Measurements from ENCODE around the gene GPX3. TPM values are rescaled to one million over a fixed set of nuclear protein-coding genes. Genes with fewer than 3 reads are reported as not detected.

Gene GPX3
- total RNA-seq, 4 donors from 2014 or later, result 252 to 758 (median 352) TPM

GRCh38 chr5:151060742-151061141 lies 40.4 kb downstream of the GPX3 start:
- H3K27me3 ChIP-seq, result no peaks in the 10 kb centered on the region
- DNase-seq, result no peak
- no peak overlapping the region for H3K4me3 ChIP-seq
- peak overlapping the region; percentile 17 to 58 (median 40) for H3K27ac ChIP-seq
- H3K9me3 ChIP-seq, result no peaks in the 10 kb centered on the region
- intact Hi-C loops (cut with DNase I; ENCODE audit: low total_unique reads), result no loop called here
- TF ChIP-seq EP300 (IDR thresholded peaks at IDR 0.05; ENCODE audit: low read depth), result no peak
- no peak for TF ChIP-seq POLR2AphosphoS5 (IDR thresholded peaks at IDR 0.05)
- TF ChIP-seq, protein P1, sequence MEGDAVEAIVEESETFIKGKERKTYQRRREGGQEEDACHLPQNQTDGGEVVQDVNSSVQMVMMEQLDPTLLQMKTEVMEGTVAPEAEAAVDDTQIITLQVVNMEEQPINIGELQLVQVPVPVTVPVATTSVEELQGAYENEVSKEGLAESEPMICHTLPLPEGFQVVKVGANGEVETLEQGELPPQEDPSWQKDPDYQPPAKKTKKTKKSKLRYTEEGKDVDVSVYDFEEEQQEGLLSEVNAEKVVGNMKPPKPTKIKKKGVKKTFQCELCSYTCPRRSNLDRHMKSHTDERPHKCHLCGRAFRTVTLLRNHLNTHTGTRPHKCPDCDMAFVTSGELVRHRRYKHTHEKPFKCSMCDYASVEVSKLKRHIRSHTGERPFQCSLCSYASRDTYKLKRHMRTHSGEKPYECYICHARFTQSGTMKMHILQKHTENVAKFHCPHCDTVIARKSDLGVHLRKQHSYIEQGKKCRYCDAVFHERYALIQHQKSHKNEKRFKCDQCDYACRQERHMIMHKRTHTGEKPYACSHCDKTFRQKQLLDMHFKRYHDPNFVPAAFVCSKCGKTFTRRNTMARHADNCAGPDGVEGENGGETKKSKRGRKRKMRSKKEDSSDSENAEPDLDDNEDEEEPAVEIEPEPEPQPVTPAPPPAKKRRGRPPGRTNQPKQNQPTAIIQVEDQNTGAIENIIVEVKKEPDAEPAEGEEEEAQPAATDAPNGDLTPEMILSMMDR (IDR thresholded peaks at IDR 0.05), result no peak
- no peak for TF ChIP-seq POLR2A (IDR thresholded peaks at IDR 0.05)
- H3K4me1 ChIP-seq, result peaks cover 26 to 47% (median 33%) of the 10 kb centered on the region in 4 donors
- in situ Hi-C loops (cut with MboI; ENCODE audit: low pct_ligation_motif_present in 1 of 4, low pct_unique_long_range_greater_than_20kb in 1 of 4, low sequenced_read_pairs in 3 of 4), result no loop called here
- H3K36me3 ChIP-seq, result peaks cover 0 to 14% (median 7%) of the 10 kb centered on the region in 4 donors
- 80 to 100% methylated on average over 1 to 6 of the region's 6 CpGs for WGBS, 2 donors (ENCODE audit: low coverage in 1 of 2)

DNA sequence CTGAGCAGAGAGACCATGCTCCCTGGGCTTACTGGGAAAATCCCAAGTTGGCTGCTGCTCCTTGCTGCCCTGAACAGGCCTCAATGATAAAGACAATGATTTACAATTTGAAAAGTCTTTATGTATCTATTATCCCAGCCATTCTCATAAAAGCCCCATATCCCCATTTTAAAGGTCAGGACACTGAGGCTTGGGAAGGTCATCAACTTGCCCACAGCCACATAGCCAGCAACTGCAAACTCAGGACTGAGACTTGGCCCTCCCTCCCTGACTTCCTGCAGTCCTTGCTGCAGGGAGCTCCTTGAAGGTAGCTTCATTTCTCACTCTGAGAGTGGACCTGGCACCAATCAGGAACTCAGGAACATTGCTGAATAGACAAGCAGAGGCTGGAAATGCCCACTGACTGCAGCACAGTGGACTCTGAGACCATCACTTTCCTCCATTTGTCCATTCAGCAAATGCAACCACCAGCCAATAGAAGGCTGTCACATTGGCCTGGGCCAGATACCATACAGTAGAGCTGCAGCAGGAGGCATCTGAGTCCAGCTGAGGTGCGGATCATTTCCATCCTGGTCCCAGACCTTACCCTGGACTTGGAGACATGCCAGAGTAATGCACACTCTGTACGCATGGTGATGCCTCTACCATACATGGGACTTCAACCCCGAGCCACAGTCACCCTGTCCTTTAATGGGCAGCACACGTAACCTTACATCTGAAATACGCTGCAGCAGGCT lies 42.2 kb downstream of the GPX3 start:
- 83% methylated on average over 4 of the region's 5 CpGs; no CpG with 5 or more reads in 1 of the 2 donors for WGBS, 2 donors (ENCODE audit: low coverage in 1 of 2)
- Histone ChIP-seq H3K4me3 (no peak overlapping the region), H3K27ac (peak overlapping the region; percentile 68 to 72 (median 70)), H3K9me3 (no peaks in the 10 kb centered on the region), H3K36me3 (peaks cover 0 to 14% (median 4%) of the 10 kb centered on the region in 4 donors), H3K27me3 (no peaks in the 10 kb centered on the region), H3K4me1 (peaks cover 26 to 61% (median 36%) of the 10 kb centered on the region in 4 donors)
- no peak for DNase-seq
- TF ChIP-seq, protein P1 (IDR thresholded peaks at IDR 0.05), result no peak
- TF ChIP-seq POLR2A (IDR thresholded peaks at IDR 0.05) (no peak), POLR2AphosphoS5 (IDR thresholded peaks at IDR 0.05) (no peak), EP300 (IDR thresholded peaks at IDR 0.05; ENCODE audit: low read depth) (no peak)
- intact Hi-C loops (cut with DNase I; ENCODE audit: low total_unique reads), result no loop called here
- in situ Hi-C loops (cut with MboI; ENCODE audit: low pct_ligation_motif_present in 1 of 4, low pct_unique_long_range_greater_than_20kb in 1 of 4, low sequenced_read_pairs in 3 of 4), result no loop called here

DNA sequence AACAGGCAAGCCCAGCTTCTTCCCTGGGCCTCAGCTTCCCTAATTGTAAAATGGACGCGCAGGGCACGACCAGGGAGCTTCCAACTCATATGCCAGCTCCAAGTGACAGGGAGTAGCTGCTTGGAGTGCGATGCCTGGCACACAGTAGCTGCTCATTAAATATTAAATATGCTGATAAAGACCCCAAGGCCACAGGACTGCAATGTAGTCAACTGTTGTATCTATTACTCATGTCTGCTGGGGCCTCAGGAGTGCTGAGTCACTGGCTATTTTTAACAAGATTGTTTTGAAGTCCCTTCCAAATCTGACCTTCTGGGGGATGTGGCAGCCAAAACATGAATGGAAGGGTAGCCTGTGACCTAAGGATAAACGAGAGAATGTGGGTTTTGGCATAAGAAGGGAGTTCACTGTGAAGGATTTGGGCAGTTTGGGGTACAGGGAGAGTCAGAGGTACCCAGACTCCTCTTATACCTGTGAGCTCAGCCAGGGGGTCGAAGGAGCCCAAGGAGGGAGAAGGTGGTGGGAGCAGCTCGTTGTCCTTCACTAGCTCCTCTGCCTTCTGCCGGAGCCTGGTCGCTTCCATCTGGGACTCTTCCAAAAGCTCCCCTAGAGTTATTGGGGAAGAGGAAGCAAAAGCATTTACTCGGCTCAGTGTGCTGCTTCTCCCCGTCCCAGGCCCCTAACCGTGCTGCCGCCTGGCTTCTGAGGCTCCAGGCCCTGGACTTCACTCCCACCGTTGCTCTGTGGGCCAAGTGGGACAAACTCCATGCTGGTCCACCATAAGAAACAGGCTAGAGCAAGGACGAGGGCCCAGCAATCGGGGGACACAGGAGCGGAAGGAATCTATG lies 43.0 kb downstream of the GPX3 start:
- Histone ChIP-seq H3K36me3 (peaks cover 0 to 14% (median 4%) of the 10 kb centered on the region in 4 donors), H3K27me3 (no peaks in the 10 kb centered on the region), H3K27ac (peak overlapping the region; percentile 68 to 72 (median 70)), H3K4me1 (peaks cover 31 to 69% (median 39%) of the 10 kb centered on the region in 4 donors), H3K4me3 (no peak overlapping the region), H3K9me3 (no peaks in the 10 kb centered on the region)
- in situ Hi-C loops (cut with MboI; ENCODE audit: low pct_ligation_motif_present in 1 of 4, low pct_unique_long_range_greater_than_20kb in 1 of 4, low sequenced_read_pairs in 3 of 4), result no loop called here
- intact Hi-C loops (cut with DNase I; ENCODE audit: low total_unique reads), result no loop called here
- WGBS, 2 donors (ENCODE audit: low coverage in 1 of 2), result 76 to 88% methylated on average over 5 to 17 of the region's 17 CpGs
- TF ChIP-seq, protein P1 (IDR thresholded peaks at IDR 0.05), result no peak
- TF ChIP-seq POLR2A (IDR thresholded peaks at IDR 0.05), result no peak
- no peak for TF ChIP-seq POLR2AphosphoS5 (IDR thresholded peaks at IDR 0.05)
- no peak for TF ChIP-seq EP300 (IDR thresholded peaks at IDR 0.05; ENCODE audit: low read depth)
- no peak for DNase-seq

DNA sequence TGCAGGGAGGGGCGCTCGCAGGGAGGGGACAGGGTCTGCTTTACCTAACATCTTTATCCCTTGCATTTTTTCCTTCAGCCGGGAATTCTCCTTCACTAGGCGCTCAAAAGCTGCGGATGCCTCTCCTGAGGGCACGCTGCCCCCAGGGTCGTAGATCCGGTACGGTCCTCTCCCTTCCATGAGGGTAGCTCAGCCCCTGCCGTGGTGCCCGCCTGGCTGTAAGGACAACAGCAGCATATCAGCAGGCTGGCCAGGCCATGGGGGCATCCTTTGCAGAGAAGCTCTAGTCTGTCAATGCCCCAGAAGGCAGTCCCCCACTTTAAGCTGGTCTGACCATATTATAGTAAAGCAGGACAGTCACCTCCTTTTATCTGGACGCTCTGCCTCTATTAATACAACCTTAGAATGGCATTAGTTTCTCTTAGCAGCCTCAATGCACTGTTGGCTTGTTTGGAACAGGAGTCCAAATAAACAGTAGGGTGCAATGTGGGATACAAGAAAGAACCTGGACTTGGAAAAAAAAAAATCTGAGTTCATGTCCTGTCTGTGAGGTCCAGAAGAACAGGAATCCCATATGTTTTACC lies 44.6 kb downstream of the GPX3 start:
- WGBS, 2 donors (ENCODE audit: low coverage in 1 of 2), result 86 to 95% methylated on average over 1 to 12 of the region's 12 CpGs
- in situ Hi-C loops (cut with MboI; ENCODE audit: low pct_ligation_motif_present in 1 of 4, low pct_unique_long_range_greater_than_20kb in 1 of 4, low sequenced_read_pairs in 3 of 4) (no loop called here), intact Hi-C loops (cut with DNase I; ENCODE audit: low total_unique reads) (no loop called here)
- Histone ChIP-seq H3K27me3 (no peaks in the 10 kb centered on the region), H3K4me1 (peaks cover 41 to 84% (median 51%) of the 10 kb centered on the region in 4 donors), H3K9me3 (no peaks in the 10 kb centered on the region), H3K4me3 (no peak overlapping the region), H3K27ac (peak overlapping the region in 1 of 4 donors; percentile 68), H3K36me3 (peaks cover 0 to 14% (median 2%) of the 10 kb centered on the region in 4 donors)
- no peak for DNase-seq
- TF ChIP-seq POLR2AphosphoS5 (IDR thresholded peaks at IDR 0.05) (no peak), POLR2A (IDR thresholded peaks at IDR 0.05) (no peak), EP300 (IDR thresholded peaks at IDR 0.05; ENCODE audit: low read depth) (no peak)
- TF ChIP-seq, protein P1 (IDR thresholded peaks at IDR 0.05), result no peak

All from transverse colon (tissue), 4 donors.